H9 (cell line): ENCODE measurements around the gene KCNMA1. TPM values are rescaled to one million over a fixed set of nuclear protein-coding genes. Genes with fewer than 3 reads are reported as not detected.

Experiments
- DNase-seq: peaks from one replicate; pipeline ENCODE4 v3.0.0-alpha.2; 2017
- H2AFZ ChIP-seq: one replicate; pipeline ENCODE4 v1.6.1; 2013; ENCODE audit warnings: mild to moderate bottlenecking, low read length, control low read depth, moderate library complexity
- H2AK5ac ChIP-seq: 2 replicates; pipeline ENCODE4 v1.6.1; 2013; ENCODE audit warnings: low read length, control low read depth, mixed read lengths; ENCODE audit not compliant: insufficient read length
- H2BK120ac ChIP-seq: one replicate; pipeline ENCODE4 v1.6.1; 2013; ENCODE audit warnings: low read depth, mild to moderate bottlenecking, low read length, control low read depth, inconsistent platforms; ENCODE audit not compliant: poor library complexity, severe bottlenecking
- H2BK12ac ChIP-seq: 2 replicates; pipeline ENCODE4 v1.6.1; 2013; ENCODE audit warnings: low read length, control low read depth, mixed read lengths, low read depth; ENCODE audit not compliant: insufficient read length
- H2BK15ac ChIP-seq: 2 replicates; pipeline ENCODE4 v1.6.1; 2013; ENCODE audit warnings: low read depth, low read length, control low read depth
- H2BK20ac ChIP-seq: one replicate; pipeline ENCODE4 v1.6.1; 2013; ENCODE audit warnings: low read depth, mild to moderate bottlenecking, low read length, control low read depth, inconsistent platforms; ENCODE audit not compliant: poor library complexity, severe bottlenecking
- H2BK5ac ChIP-seq: 2 replicates; pipeline ENCODE4 v1.6.1; 2013; ENCODE audit warnings: low read length, control low read depth, mixed read lengths; ENCODE audit not compliant: insufficient read length
- H3K14ac ChIP-seq: 2 replicates; pipeline ENCODE4 v1.6.1; 2013; ENCODE audit warnings: low read length, control low read depth; ENCODE audit not compliant: insufficient read depth
- H3K18ac ChIP-seq: 2 replicates; pipeline ENCODE4 v1.6.1; 2013; ENCODE audit warnings: low read depth, mild to moderate bottlenecking, mixed read lengths, low read length, control low read depth; ENCODE audit not compliant: insufficient read length
- H3K23ac ChIP-seq: 2 replicates; pipeline ENCODE4 v1.6.1; 2013; ENCODE audit warnings: low read length, control low read depth, mixed read lengths, low read depth; ENCODE audit not compliant: insufficient read length
- H3K23me2 ChIP-seq: 2 replicates; pipeline ENCODE4 v1.6.1; 2013; ENCODE audit warnings: low read depth, mild to moderate bottlenecking, mixed read lengths, low read length, control low read depth; ENCODE audit not compliant: insufficient read length, poor library complexity, severe bottlenecking
- H3K27ac ChIP-seq: 2 replicates; pipeline ENCODE4 v1.5.1; 2013; ENCODE audit warnings: low read length, control low read depth, mixed read lengths, low read depth; ENCODE audit not compliant: insufficient read length
- H3K27me3 ChIP-seq: 2 replicates; pipeline ENCODE4 v1.6.1; 2013; ENCODE audit warnings: low read length, control low read depth, inconsistent platforms; ENCODE audit not compliant: insufficient read depth
- H3K4ac ChIP-seq: 2 replicates; pipeline ENCODE4 v1.6.1; 2013; ENCODE audit warnings: low read depth, mild to moderate bottlenecking, control low read depth, inconsistent platforms, low read length, moderate library complexity
- H3K4me1 ChIP-seq: 2 replicates; pipeline ENCODE4 v1.6.1; 2013; ENCODE audit warnings: low read length, control low read depth, inconsistent platforms; ENCODE audit not compliant: insufficient read depth
- H3K4me2 ChIP-seq: 2 replicates; pipeline ENCODE4 v1.6.1; 2013; ENCODE audit warnings: low read length, control low read depth, mixed read lengths; ENCODE audit not compliant: insufficient read length, insufficient read depth
- H3K56ac ChIP-seq: 2 replicates; pipeline ENCODE4 v1.6.1; 2013; ENCODE audit warnings: low read depth, mild to moderate bottlenecking, mixed read lengths, low read length, control low read depth; ENCODE audit not compliant: insufficient read length
- H3K79me1 ChIP-seq: 2 replicates; pipeline ENCODE4 v1.6.1; 2013; ENCODE audit warnings: low read depth, mild to moderate bottlenecking, moderate library complexity, low read length, control low read depth, inconsistent platforms; ENCODE audit not compliant: insufficient read depth, poor library complexity, severe bottlenecking
- H3K79me2 ChIP-seq: 2 replicates; pipeline ENCODE4 v1.6.1; 2013; ENCODE audit warnings: low read length, control low read depth, inconsistent platforms; ENCODE audit not compliant: insufficient read depth
- H3K9ac ChIP-seq: 2 replicates; pipeline ENCODE4 v1.6.1; 2013; ENCODE audit warnings: low read length, control low read depth, mixed read lengths; ENCODE audit not compliant: insufficient read length; ENCODE audit errors: extremely low read depth
- H3K9me3 ChIP-seq: one replicate; pipeline ENCODE4 v1.6.1; 2013; ENCODE audit warnings: low read depth, low read length, inconsistent platforms; ENCODE audit not compliant: control insufficient read depth
- H3T11ph ChIP-seq: one replicate; pipeline ENCODE4 v1.6.1; 2013; ENCODE audit warnings: mild to moderate bottlenecking, low read length, control low read depth, inconsistent platforms
- H4K20me1 ChIP-seq: one replicate; pipeline ENCODE4 v1.6.1; 2013; ENCODE audit not compliant: control insufficient read depth, insufficient read length, insufficient read depth
- H4K5ac ChIP-seq: 2 replicates; pipeline ENCODE4 v1.6.1; 2013; ENCODE audit warnings: low read depth, mild to moderate bottlenecking, mixed read lengths, low read length, control low read depth; ENCODE audit not compliant: insufficient read length
- H4K8ac ChIP-seq: replicated peaks from 2 replicates; pipeline ENCODE4 v1.6.1; 2013; ENCODE audit warnings: low read length, control low read depth, mixed read lengths, low read depth; ENCODE audit not compliant: insufficient read length
- H4K91ac ChIP-seq: 2 replicates; pipeline ENCODE4 v1.6.1; 2013; ENCODE audit warnings: low read depth, mild to moderate bottlenecking, moderate library complexity, mixed read lengths, low read length, control low read depth; ENCODE audit not compliant: insufficient read length
- H3K27ac Mint-ChIP-seq, 3 experiments: 2 replicates in 2 of 3; 3 replicates in 1 of 3; pipeline ENCODE4 v1.8.0; 2020 to 2021; ENCODE audit warnings: mixed read lengths in 3 of 3, mild to moderate bottlenecking in 1 of 3, moderate library complexity in 1 of 3
- H3K27me3 Mint-ChIP-seq: 2 replicates; pipeline ENCODE4 v1.8.0; 2021; ENCODE audit warnings: low read depth, mild to moderate bottlenecking, moderate library complexity, mixed read lengths
- H3K36me3 Mint-ChIP-seq, 3 experiments: 2 replicates in 2 of 3; 3 replicates in 1 of 3; pipeline ENCODE4 v1.8.0; 2020 to 2021; ENCODE audit warnings: low read depth in 3 of 3, mixed read lengths in 3 of 3; ENCODE audit not compliant: insufficient read depth in 1 of 3
- H3K4me1 Mint-ChIP-seq, 2 experiments: 2 replicates each; pipeline ENCODE4 v1.8.0; 2020; ENCODE audit warnings: mixed read lengths in 2 of 2
- H3K4me3 Mint-ChIP-seq, 2 experiments: 2 replicates in 1 of 2; 3 replicates in 1 of 2; pipeline ENCODE4 v1.8.0; 2020 to 2021; ENCODE audit warnings: mild to moderate bottlenecking in 2 of 2, mixed read lengths in 2 of 2, moderate library complexity in 1 of 2
- H3K9me3 Mint-ChIP-seq, 2 experiments: 2 replicates in 1 of 2; 3 replicates in 1 of 2; pipeline ENCODE4 v1.8.0; 2020; ENCODE audit warnings: mild to moderate bottlenecking in 2 of 2, mixed read lengths in 2 of 2, moderate library complexity in 1 of 2
- CTCF ChIP-seq: fragments of 200-600 bp; sonication (generic); conservative IDR thresholded peaks from 3 replicates; pipeline ENCODE4 v1.8.0; 2021; ENCODE audit warnings: antibody characterized with exemption, mild to moderate bottlenecking
- whole genome bisulfite sequencing: extraction: QIAGEN DNeasy Blood & Tissue Kit; methylation state at CpG from one replicate; pipeline ENCODE4 v1.1.7; 2013; ENCODE audit warnings: missing lambda C conversion rate, low lambda C conversion rate, mixed read lengths; ENCODE audit not compliant: insufficient read length; ENCODE audit errors: extremely low coverage; 5-methylcytosine and 5-hydroxymethylcytosine counted together
- total RNA-seq: library from RNA; stranded (reverse); gene quantifications from 2 replicates; pipeline ENCODE4 v1.2.1, GENCODE V29; 2021

The KCNMA1 gene
- total RNA-seq, 1 experiment from 2014 or later: 2.0 TPM

- H4K5ac ChIP-seq: no peak overlapping the region
- H3K4ac ChIP-seq: no peak overlapping the region
- no peak overlapping the region for H3K27ac ChIP-seq
- H3K9me3 ChIP-seq: no peaks in the 10 kb centered on the region
- no peak overlapping the region for H2BK15ac ChIP-seq
- H3K4me1 ChIP-seq: peaks cover 5% of the 10 kb centered on the region; the same call in 1 of the 2 replicates
- no peaks in the 10 kb centered on the region; the same call in 1 of the 2 replicates for H3K27me3 ChIP-seq
- Mint-ChIP-seq H3K27me3 (peaks cover 3% of the 10 kb centered on the region; the same call in 1 of the 2 replicates), H3K27ac (no peak overlapping the region), H3K4me1 (peaks cover 15 to 20% of the 10 kb centered on the region in 2 experiments), H3K9me3 (no peaks in the 10 kb centered on the region), H3K36me3 (peaks cover 0 to under 1% (median 0%) of the 10 kb centered on the region in 3 experiments; a peak in 1 of 7 replicates), H3K4me3 (no peak overlapping the region)
- no peak overlapping the region for H3K56ac ChIP-seq
- WGBS: no CpG with 5 or more reads among the region's 5 CpGs
- no peak overlapping the region for H2AFZ ChIP-seq
- no peaks in the 10 kb centered on the region for H3K23me2 ChIP-seq
- H4K8ac ChIP-seq: no peak overlapping the region
- no peak overlapping the region for H3K4me2 ChIP-seq
- no peak overlapping the region for H4K91ac ChIP-seq
- no peak overlapping the region for H3K9ac ChIP-seq
- no peak for DNase-seq
- H2BK120ac ChIP-seq: no peak overlapping the region
- TF ChIP-seq CTCF: no peak
- no peaks in the 10 kb centered on the region for H4K20me1 ChIP-seq
- no peaks in the 10 kb centered on the region for H3K79me1 ChIP-seq
- H2AK5ac ChIP-seq: no peak overlapping the region
- H3T11ph ChIP-seq: no peak overlapping the region
- no peak overlapping the region for H3K14ac ChIP-seq
- no peak overlapping the region for H2BK20ac ChIP-seq
- H2BK5ac ChIP-seq: no peak overlapping the region
- H3K18ac ChIP-seq: no peak overlapping the region
- no peak overlapping the region for H3K23ac ChIP-seq
- no peak overlapping the region for H2BK12ac ChIP-seq
- no peaks in the 10 kb centered on the region for H3K79me2 ChIP-seq
Observed at GRCh38 chr10:77377034-77377433, 260.6 kb downstream of the KCNMA1 start.
